Progenitor cell of endocrine pancreas (in vitro differentiated cells): ENCODE results near the gene TCTA. TPM values are rescaled to one million over a fixed set of nuclear protein-coding genes. Genes with fewer than 3 reads are reported as not detected.

Source experiments
- DNase-seq: peaks from one replicate; pipeline ENCODE4 v3.0.0; 2021; ENCODE audit warnings: low spot score; ENCODE audit not compliant: unreplicated experiment
- H3K27ac Mint-ChIP-seq: 2 replicates; pipeline ENCODE4 v1.8.0; 2021; ENCODE audit warnings: mild to moderate bottlenecking, moderate library complexity, mixed read lengths
- H3K27me3 Mint-ChIP-seq: 2 replicates; pipeline ENCODE4 v1.8.0; 2021; ENCODE audit warnings: mixed read lengths
- H3K36me3 Mint-ChIP-seq: 2 replicates; pipeline ENCODE4 v1.8.0; 2022; ENCODE audit warnings: mixed read lengths; ENCODE audit not compliant: insufficient read depth
- H3K4me1 Mint-ChIP-seq: 2 replicates; pipeline ENCODE4 v1.8.0; 2021; ENCODE audit warnings: low read depth, mixed read lengths
- H3K4me3 Mint-ChIP-seq: 2 replicates; pipeline ENCODE4 v1.8.0; 2021; ENCODE audit warnings: low read depth, mild to moderate bottlenecking, moderate library complexity, mixed read lengths
- H3K9me3 Mint-ChIP-seq: 2 replicates; pipeline ENCODE4 v1.8.0; 2021; ENCODE audit warnings: low read depth, mixed read lengths
- CTCF ChIP-seq: fragments of 200-600 bp; sonication (generic); IDR thresholded peaks from one replicate; pipeline ENCODE4 v1.5.0; 2021; ENCODE audit warnings: antibody characterized with exemption, mild to moderate bottlenecking; ENCODE audit not compliant: unreplicated experiment
- total RNA-seq: library from RNA; stranded (reverse); gene quantifications from 2 replicates; pipeline ENCODE4 v1.2.1, GENCODE V29; 2021

TCTA gene
- total RNA-seq, 1 donor from 2014 or later = 18.8 TPM

GRCh38 chr3:49427586-49427985, 15.4 kb downstream of the TCTA start:
- H3K27me3 Mint-ChIP-seq = no peaks in the 10 kb centered on the region
- no peak for DNase-seq
- no peak overlapping the region for H3K27ac Mint-ChIP-seq
- H3K36me3 Mint-ChIP-seq = peaks cover 5% of the 10 kb centered on the region
- peaks cover 9% of the 10 kb centered on the region for H3K4me1 Mint-ChIP-seq
- H3K4me3 Mint-ChIP-seq = peak overlapping the region; percentile 95
- no peak for TF ChIP-seq CTCF
- H3K9me3 Mint-ChIP-seq = no peaks in the 10 kb centered on the region

- DNase-seq = no peak
- TF ChIP-seq CTCF = no peak
- H3K9me3 Mint-ChIP-seq = no peaks in the 10 kb centered on the region
- peak overlapping the region; percentile 95 for H3K4me3 Mint-ChIP-seq
- peaks cover 2% of the 10 kb centered on the region for H3K4me1 Mint-ChIP-seq
- peaks cover 5% of the 10 kb centered on the region for H3K36me3 Mint-ChIP-seq
- H3K27me3 Mint-ChIP-seq = no peaks in the 10 kb centered on the region
- peak overlapping the region; percentile 98 for H3K27ac Mint-ChIP-seq
Measured at GRCh38 chr3:49428752-49429080, 16.5 kb downstream of the TCTA start.

GRCh38 chr3:49434731-49435130, 22.5 kb downstream of the TCTA start:
- TF ChIP-seq CTCF = no peak
- no peaks in the 10 kb centered on the region for H3K27me3 Mint-ChIP-seq
- no peaks in the 10 kb centered on the region for H3K9me3 Mint-ChIP-seq

GRCh38 chr3:49445391-49445790, 33.2 kb downstream of the TCTA start:
- no peak overlapping the region for H3K27ac Mint-ChIP-seq
- no peaks in the 10 kb centered on the region for H3K4me1 Mint-ChIP-seq
- DNase-seq = no peak
- H3K9me3 Mint-ChIP-seq = no peaks in the 10 kb centered on the region
- no peak overlapping the region for H3K4me3 Mint-ChIP-seq
- no peaks in the 10 kb centered on the region for H3K36me3 Mint-ChIP-seq
- TF ChIP-seq CTCF = no peak
- no peaks in the 10 kb centered on the region for H3K27me3 Mint-ChIP-seq

More at GRCh38 chr3:49434731-49435130, 22.5 kb downstream of the TCTA start:
- Mint-ChIP-seq H3K27ac (no peak overlapping the region), H3K36me3 (no peaks in the 10 kb centered on the region), H3K4me1 (no peaks in the 10 kb centered on the region), H3K4me3 (no peak overlapping the region)
- DNase-seq = no peak

- no peak overlapping the region for H3K4me3 Mint-ChIP-seq
- no peaks in the 10 kb centered on the region for H3K36me3 Mint-ChIP-seq
- no peak for DNase-seq
- H3K27ac Mint-ChIP-seq = no peak overlapping the region
- H3K9me3 Mint-ChIP-seq = no peaks in the 10 kb centered on the region
- peaks cover 5% of the 10 kb centered on the region for H3K4me1 Mint-ChIP-seq
- no peaks in the 10 kb centered on the region for H3K27me3 Mint-ChIP-seq
- no peak for TF ChIP-seq CTCF
Measured at GRCh38 chr3:49453621-49454020, 41.4 kb downstream of the TCTA start.
